HFFc6 (cell line): Measurements from ENCODE around the gene KCNMA1. TPM values are rescaled to one million over a fixed set of nuclear protein-coding genes. Genes with fewer than 3 reads are reported as not detected.

Experiments used
- DNase-seq: peaks from one replicate; pipeline ENCODE4 v3.0.0-alpha.2; 2018
- H3K27ac Mint-ChIP-seq: 2 replicates; pipeline ENCODE4 v1.8.0; 2020; ENCODE audit warnings: mild to moderate bottlenecking, mixed read lengths
- H3K27me3 Mint-ChIP-seq: 2 replicates; pipeline ENCODE4 v1.8.0; 2021; ENCODE audit warnings: mild to moderate bottlenecking, moderate library complexity, mixed read lengths; ENCODE audit not compliant: insufficient read depth
- H3K36me3 Mint-ChIP-seq: 2 replicates; pipeline ENCODE4 v1.8.0; 2021; ENCODE audit warnings: low read depth, mixed read lengths
- H3K4me1 Mint-ChIP-seq: 2 replicates; pipeline ENCODE4 v1.8.0; 2020; ENCODE audit warnings: low read depth, mixed read lengths
- H3K4me3 Mint-ChIP-seq: 2 replicates; pipeline ENCODE4 v1.8.0; 2020; ENCODE audit warnings: mild to moderate bottlenecking, moderate library complexity, mixed read lengths
- H3K9me3 Mint-ChIP-seq: 2 replicates; pipeline ENCODE4 v1.8.0; 2020; ENCODE audit warnings: mild to moderate bottlenecking, mixed read lengths
- CTCF ChIP-seq: fragments of 200-600 bp; sonication (generic); IDR thresholded peaks from 2 replicates; pipeline ENCODE4 v1.5.0; 2021; ENCODE audit warnings: antibody characterized with exemption, mild to moderate bottlenecking
- total RNA-seq, 6 experiments: library from RNA; stranded (reverse); fragmentation: NEBNext Ultra II Directional; extraction: Animal tissue kit (Norgen Biotek cat#: 25700); gene quantifications; 2 replicates in 1 of 6; 3 replicates in 5 of 6; pipeline ENCODE4 v1.2.3, GENCODE V29; 2021

Gene KCNMA1
- total RNA-seq, 6 experiments from 2014 or later = 87.1 to 191 (median 93.5) TPM

- no peaks in the 10 kb centered on the region for H3K27me3 Mint-ChIP-seq
- H3K4me1 Mint-ChIP-seq = peaks cover 65% of the 10 kb centered on the region
- TF ChIP-seq CTCF = no peak
- DNase-seq = no peak
- peaks cover 13% of the 10 kb centered on the region for H3K36me3 Mint-ChIP-seq
- H3K27ac Mint-ChIP-seq = peak overlapping the region; percentile 59
- no peaks in the 10 kb centered on the region for H3K9me3 Mint-ChIP-seq
- no peak overlapping the region for H3K4me3 Mint-ChIP-seq
Measured at GRCh38 chr10:77226452-77226851, 411.2 kb downstream of the KCNMA1 start.

GRCh38 chr10:77226020-77226419 is 411.6 kb downstream of the KCNMA1 start:
- Mint-ChIP-seq H3K27ac (peak overlapping the region; percentile 59), H3K27me3 (no peaks in the 10 kb centered on the region), H3K4me1 (peaks cover 61% of the 10 kb centered on the region), H3K36me3 (peaks cover 13% of the 10 kb centered on the region), H3K4me3 (no peak overlapping the region), H3K9me3 (no peaks in the 10 kb centered on the region)
- no peak for DNase-seq
- TF ChIP-seq CTCF = no peak

- no peak for TF ChIP-seq CTCF
- peaks cover 13% of the 10 kb centered on the region for H3K36me3 Mint-ChIP-seq
- no peaks in the 10 kb centered on the region for H3K27me3 Mint-ChIP-seq
- H3K4me1 Mint-ChIP-seq = peaks cover 39% of the 10 kb centered on the region
- no peak overlapping the region for H3K4me3 Mint-ChIP-seq
- H3K27ac Mint-ChIP-seq = no peak overlapping the region
- no peak for DNase-seq
- H3K9me3 Mint-ChIP-seq = no peaks in the 10 kb centered on the region
Measured at GRCh38 chr10:77223526-77224460, 413.8 kb downstream of the KCNMA1 start.

- peaks cover 13% of the 10 kb centered on the region for H3K36me3 Mint-ChIP-seq
Measured at GRCh38 chr10:77220150-77220549, 417.5 kb downstream of the KCNMA1 start.

GRCh38 chr10:77219046-77219445 is 418.6 kb downstream of the KCNMA1 start:
- Mint-ChIP-seq H3K27ac (no peak overlapping the region), H3K27me3 (no peaks in the 10 kb centered on the region), H3K36me3 (peaks cover 8% of the 10 kb centered on the region), H3K4me3 (no peak overlapping the region), H3K9me3 (no peaks in the 10 kb centered on the region), H3K4me1 (peaks cover 10% of the 10 kb centered on the region)
- TF ChIP-seq CTCF = no peak
- no peak for DNase-seq

More at GRCh38 chr10:77220150-77220549, 417.5 kb downstream of the KCNMA1 start:
- no peak for DNase-seq
- Mint-ChIP-seq H3K4me3 (no peak overlapping the region), H3K27me3 (no peaks in the 10 kb centered on the region), H3K4me1 (peaks cover 16% of the 10 kb centered on the region), H3K27ac (no peak overlapping the region), H3K9me3 (no peaks in the 10 kb centered on the region)
- TF ChIP-seq CTCF = no peak
